Astrocyte (in vitro differentiated cells and primary cell): ENCODE results near the gene ZBTB45. TPM values are rescaled to one million over a fixed set of nuclear protein-coding genes. Genes with fewer than 3 reads are reported as not detected.
A peak's percentile ranks its signal among the peaks of the same experiment; 100 is the strongest.

Experiments used
- DNase-seq: peaks from one replicate; pipeline ENCODE4 v3.0.0-alpha.2; 2010; ENCODE audit warnings: low read depth
- FAIRE-seq: peaks from 2 replicates; lab custom pipeline; 2011; peaks lifted over from hg19 to GRCh38; lab: Jason Lieb, UNC
- H2AFZ ChIP-seq: 2 replicates; pipeline ENCODE4 v1.6.0; 2012; ENCODE audit warnings: low read depth, low read length, inconsistent platforms
- H3K27ac ChIP-seq: 2 replicates; pipeline ENCODE4 v1.5.1; 2011; ENCODE audit warnings: low read depth, low read length, inconsistent platforms
- H3K27me3 ChIP-seq: 2 replicates; pipeline ENCODE4 v1.6.0; 2011; ENCODE audit warnings: low read length, inconsistent platforms; ENCODE audit not compliant: insufficient read depth
- H3K36me3 ChIP-seq: 2 replicates; pipeline ENCODE4 v1.5.1; 2011; ENCODE audit warnings: low read length, inconsistent platforms; ENCODE audit not compliant: insufficient read depth
- H3K4me1 ChIP-seq: 2 replicates; pipeline ENCODE4 v1.5.1; 2011; ENCODE audit warnings: low read length, inconsistent platforms; ENCODE audit not compliant: insufficient read depth
- H3K4me2 ChIP-seq: 2 replicates; pipeline ENCODE4 v1.6.0; 2012; ENCODE audit warnings: low read length, inconsistent platforms
- H3K4me3 ChIP-seq: 2 replicates; pipeline ENCODE4 v1.5.1; 2011; ENCODE audit warnings: low read depth, mild to moderate bottlenecking, low read length, inconsistent platforms; ENCODE audit not compliant: insufficient read depth
- H3K79me2 ChIP-seq: 2 replicates; pipeline ENCODE4 v1.6.0; 2012; ENCODE audit warnings: mild to moderate bottlenecking, low read length, inconsistent platforms; ENCODE audit not compliant: insufficient read depth
- H3K9ac ChIP-seq: 2 replicates; pipeline ENCODE4 v1.6.0; 2012; ENCODE audit warnings: mild to moderate bottlenecking, low read length, inconsistent platforms
- H3K9me3 ChIP-seq: 2 replicates; pipeline ENCODE4 v1.5.1; 2012; ENCODE audit warnings: low read depth, mild to moderate bottlenecking, low read length, inconsistent platforms; ENCODE audit not compliant: insufficient read depth
- H4K20me1 ChIP-seq: 2 replicates; pipeline ENCODE4 v1.6.0; 2012; ENCODE audit warnings: low read length, inconsistent platforms; ENCODE audit not compliant: insufficient read depth
- H3K27ac Mint-ChIP-seq: one replicate; pipeline ENCODE4 v1.8.0; 2021; ENCODE audit warnings: mild to moderate bottlenecking, mixed read lengths; ENCODE audit not compliant: unreplicated experiment
- H3K27me3 Mint-ChIP-seq: one replicate; pipeline ENCODE4 v1.8.0; 2021; ENCODE audit warnings: low read depth, mixed read lengths; ENCODE audit not compliant: unreplicated experiment
- H3K36me3 Mint-ChIP-seq: one replicate; pipeline ENCODE4 v1.8.0; 2021; ENCODE audit warnings: low read depth, mixed read lengths; ENCODE audit not compliant: unreplicated experiment
- H3K4me1 Mint-ChIP-seq: one replicate; pipeline ENCODE4 v1.8.0; 2021; ENCODE audit warnings: low read depth, mixed read lengths; ENCODE audit not compliant: unreplicated experiment
- H3K4me3 Mint-ChIP-seq: one replicate; pipeline ENCODE4 v1.8.0; 2021; ENCODE audit warnings: mild to moderate bottlenecking, moderate library complexity, mixed read lengths; ENCODE audit not compliant: unreplicated experiment
- H3K9me3 Mint-ChIP-seq: one replicate; pipeline ENCODE4 v1.8.0; 2021; ENCODE audit warnings: mild to moderate bottlenecking, mixed read lengths; ENCODE audit not compliant: unreplicated experiment
- CTCF ChIP-seq: IDR thresholded peaks from 2 replicates; pipeline ENCODE4 v1.5.1; 2011; ENCODE audit warnings: low read depth, mild to moderate bottlenecking, inconsistent platforms, low read length, moderate library complexity; ENCODE audit not compliant: insufficient read depth
- EZH2 ChIP-seq: IDR thresholded peaks from 2 replicates; pipeline ENCODE4 v1.6.1; 2012; ENCODE audit warnings: mild to moderate bottlenecking, low read length, inconsistent platforms; ENCODE audit not compliant: insufficient read depth
- total RNA-seq: library from RNA; stranded (reverse); gene quantifications from 2 replicates; pipeline ENCODE4 v1.2.1, GENCODE V29; 2021

The ZBTB45 gene
- total RNA-seq, 1 donor from 2014 or later, result 16.3 TPM

GRCh38 chr19:58566989-58567388 lies 47.4 kb upstream of the ZBTB45 start:
- Histone ChIP-seq H2AFZ (no peak overlapping the region), H3K79me2 (peaks cover under 1% of the 10 kb centered on the region), H4K20me1 (peaks cover 8% of the 10 kb centered on the region), H3K36me3 (no peaks in the 10 kb centered on the region), H3K27ac (no peak overlapping the region), H3K4me1 (peaks cover 16% of the 10 kb centered on the region), H3K9me3 (no peaks in the 10 kb centered on the region), H3K27me3 (peaks cover 7% of the 10 kb centered on the region), H3K4me2 (no peak overlapping the region), H3K9ac (no peak overlapping the region), H3K4me3 (no peak overlapping the region)
- H3K36me3 Mint-ChIP-seq, result peaks cover 13% of the 10 kb centered on the region
- no peak for DNase-seq
- H3K27ac Mint-ChIP-seq, result no peak overlapping the region
- no peak for FAIRE-seq
- no peak overlapping the region for H3K4me3 Mint-ChIP-seq
- H3K4me1 Mint-ChIP-seq, result peaks cover 2% of the 10 kb centered on the region
- peaks cover 2% of the 10 kb centered on the region for H3K9me3 Mint-ChIP-seq
- no peaks in the 10 kb centered on the region for H3K27me3 Mint-ChIP-seq
- TF ChIP-seq EZH2 (no peak), CTCF (no peak)

- Mint-ChIP-seq H3K27ac (no peak overlapping the region), H3K27me3 (no peaks in the 10 kb centered on the region), H3K36me3 (peaks cover 10% of the 10 kb centered on the region), H3K4me1 (peaks cover 4% of the 10 kb centered on the region), H3K4me3 (peak overlapping the region; percentile 35), H3K9me3 (peaks cover 2% of the 10 kb centered on the region)
- Histone ChIP-seq H3K27ac (no peak overlapping the region), H3K9ac (no peak overlapping the region), H3K79me2 (peaks cover 3% of the 10 kb centered on the region), H3K4me2 (no peak overlapping the region), H4K20me1 (peaks cover 8% of the 10 kb centered on the region), H3K36me3 (no peaks in the 10 kb centered on the region), H3K4me1 (peaks cover 27% of the 10 kb centered on the region), H3K27me3 (peaks cover 10% of the 10 kb centered on the region), H3K9me3 (no peaks in the 10 kb centered on the region), H3K4me3 (no peak overlapping the region), H2AFZ (no peak overlapping the region)
- TF ChIP-seq EZH2 (no peak), CTCF (no peak)
- FAIRE-seq (no peak), DNase-seq (no peak)
These were observed 44.2 kb upstream of the ZBTB45 start for GRCh38 chr19:58563823-58564222.

- Histone ChIP-seq H3K36me3 (no peaks in the 10 kb centered on the region), H3K4me1 (peaks cover 27% of the 10 kb centered on the region), H3K27me3 (peaks cover 10% of the 10 kb centered on the region), H3K9me3 (no peaks in the 10 kb centered on the region), H2AFZ (no peak overlapping the region), H3K9ac (peak overlapping the region; percentile 18), H3K27ac (no peak overlapping the region), H4K20me1 (peaks cover 8% of the 10 kb centered on the region), H3K4me2 (peak overlapping the region; percentile 78), H3K4me3 (peak overlapping the region; percentile 46), H3K79me2 (peaks cover 4% of the 10 kb centered on the region)
- no peak for FAIRE-seq
- Mint-ChIP-seq H3K4me1 (peaks cover 4% of the 10 kb centered on the region), H3K27ac (no peak overlapping the region), H3K36me3 (peaks cover 7% of the 10 kb centered on the region), H3K27me3 (no peaks in the 10 kb centered on the region), H3K9me3 (peaks cover 2% of the 10 kb centered on the region), H3K4me3 (peak overlapping the region; percentile 20)
- TF ChIP-seq EZH2 (no peak), CTCF (no peak)
- no peak for DNase-seq
These were observed 43.5 kb upstream of the ZBTB45 start for GRCh38 chr19:58563034-58563573.
